ENCODE measurements around the gene SLC6A1.

SLC6A1 gene

GRCh38 chr3:11014752-11015151 is 22.2 kb downstream of the SLC6A1 start:
- Histone ChIP-seq H3K9ac (ENCODE audit: low read length) (no peak overlapping the region), H3K4me2 (ENCODE audit: low read length) (no peak overlapping the region), H3K4me1 (ENCODE audit: low read length) (no peaks in the 10 kb centered on the region), H3K36me3 (replicated peaks; ENCODE audit: low read depth, low read length) (no peaks in the 10 kb centered on the region), H3K27ac (ENCODE audit: low read length) (no peak overlapping the region), H3K27me3 (ENCODE audit: low read depth, low read length) (peaks cover 20% of the 10 kb centered on the region), H3K9me3 (ENCODE audit: insufficient read depth, low read length) (no peaks in the 10 kb centered on the region), H3K4me3 (ENCODE audit: low read length) (no peak overlapping the region), H3K79me2 (ENCODE audit: low read length) (no peaks in the 10 kb centered on the region), H2AFZ (ENCODE audit: low read depth, low read length) (no peak overlapping the region), H4K20me1 (ENCODE audit: insufficient read depth, low read length) (no peaks in the 10 kb centered on the region)
- TF ChIP-seq EZH2phosphoT487 (IDR thresholded peaks at IDR 0.05; ENCODE audit: low read depth): no peak
- no peak for TF ChIP-seq CTCF (IDR thresholded peaks at IDR 0.05; ENCODE audit: low read depth, low read length)

GRCh38 chr3:11015369-11015768 is 22.8 kb downstream of the SLC6A1 start:
- H3K27me3 ChIP-seq (ENCODE audit: low read depth, low read length): peaks cover 20% of the 10 kb centered on the region
- no peaks in the 10 kb centered on the region for H3K36me3 ChIP-seq (replicated peaks; ENCODE audit: low read depth, low read length)
- no peaks in the 10 kb centered on the region for H3K79me2 ChIP-seq (ENCODE audit: low read length)
- H3K27ac ChIP-seq (ENCODE audit: low read length): no peak overlapping the region
- H4K20me1 ChIP-seq (ENCODE audit: insufficient read depth, low read length): no peaks in the 10 kb centered on the region
- no peaks in the 10 kb centered on the region for H3K9me3 ChIP-seq (ENCODE audit: insufficient read depth, low read length)
- H3K9ac ChIP-seq (ENCODE audit: low read length): no peak overlapping the region
- H3K4me2 ChIP-seq (ENCODE audit: low read length): no peak overlapping the region
- no peaks in the 10 kb centered on the region for H3K4me1 ChIP-seq (ENCODE audit: low read length)
- H2AFZ ChIP-seq (ENCODE audit: low read depth, low read length): no peak overlapping the region
- no peak for TF ChIP-seq CTCF (IDR thresholded peaks at IDR 0.05; ENCODE audit: low read depth, low read length)
- TF ChIP-seq EZH2phosphoT487 (IDR thresholded peaks at IDR 0.05; ENCODE audit: low read depth): no peak
- H3K4me3 ChIP-seq (ENCODE audit: low read length): no peak overlapping the region

- no peaks in the 10 kb centered on the region for H3K9me3 ChIP-seq (ENCODE audit: insufficient read depth, low read length)
- TF ChIP-seq CTCF (IDR thresholded peaks at IDR 0.05; ENCODE audit: low read depth, low read length): no peak
- no peak for TF ChIP-seq EZH2phosphoT487 (IDR thresholded peaks at IDR 0.05; ENCODE audit: low read depth)
These were observed 24.2 kb downstream of the SLC6A1 start for GRCh38 chr3:11016727-11017126.

GRCh38 chr3:11019116-11019819 is 26.7 kb downstream of the SLC6A1 start:
- H2AFZ ChIP-seq (ENCODE audit: low read depth, low read length): no peak overlapping the region
- H3K79me2 ChIP-seq (ENCODE audit: low read length): no peaks in the 10 kb centered on the region
- no peaks in the 10 kb centered on the region for H3K9me3 ChIP-seq (ENCODE audit: insufficient read depth, low read length)
- no peaks in the 10 kb centered on the region for H4K20me1 ChIP-seq (ENCODE audit: insufficient read depth, low read length)
- H3K9ac ChIP-seq (ENCODE audit: low read length): no peak overlapping the region
- H3K4me2 ChIP-seq (ENCODE audit: low read length): no peak overlapping the region
- H3K4me3 ChIP-seq (ENCODE audit: low read length): no peak overlapping the region
- no peak for TF ChIP-seq EZH2phosphoT487 (IDR thresholded peaks at IDR 0.05; ENCODE audit: low read depth)
- TF ChIP-seq CTCF (IDR thresholded peaks at IDR 0.05; ENCODE audit: low read depth, low read length): no peak
- H3K27me3 ChIP-seq (ENCODE audit: low read depth, low read length): peaks cover 21% of the 10 kb centered on the region
- no peak overlapping the region for H3K27ac ChIP-seq (ENCODE audit: low read length)
- no peaks in the 10 kb centered on the region for H3K4me1 ChIP-seq (ENCODE audit: low read length)
- no peaks in the 10 kb centered on the region for H3K36me3 ChIP-seq (replicated peaks; ENCODE audit: low read depth, low read length)

More at GRCh38 chr3:11016727-11017126, 24.2 kb downstream of the SLC6A1 start:
- H3K27me3 ChIP-seq (ENCODE audit: low read depth, low read length): peaks cover 20% of the 10 kb centered on the region
- no peak overlapping the region for H3K4me2 ChIP-seq (ENCODE audit: low read length)
- H3K9ac ChIP-seq (ENCODE audit: low read length): no peak overlapping the region
- H2AFZ ChIP-seq (ENCODE audit: low read depth, low read length): no peak overlapping the region
- H3K4me3 ChIP-seq (ENCODE audit: low read length): no peak overlapping the region
- no peaks in the 10 kb centered on the region for H3K4me1 ChIP-seq (ENCODE audit: low read length)
- no peaks in the 10 kb centered on the region for H4K20me1 ChIP-seq (ENCODE audit: insufficient read depth, low read length)
- no peak overlapping the region for H3K27ac ChIP-seq (ENCODE audit: low read length)
- no peaks in the 10 kb centered on the region for H3K36me3 ChIP-seq (replicated peaks; ENCODE audit: low read depth, low read length)
- H3K79me2 ChIP-seq (ENCODE audit: low read length): no peaks in the 10 kb centered on the region

Data from OCI-LY3 (cell line).